ENCODE data around the gene SLC25A40. TPM values are rescaled to one million over a fixed set of nuclear protein-coding genes. Genes with fewer than 3 reads are reported as not detected.
"Not testable (repeated sequence)": the region's sequence is repeated elsewhere in the genome, so short reads cannot be mapped to it uniquely, and the experiment has no call there.

SLC25A40 gene
- total RNA-seq, 1 donor from 2014 or later: 32.2 TPM

DNA sequence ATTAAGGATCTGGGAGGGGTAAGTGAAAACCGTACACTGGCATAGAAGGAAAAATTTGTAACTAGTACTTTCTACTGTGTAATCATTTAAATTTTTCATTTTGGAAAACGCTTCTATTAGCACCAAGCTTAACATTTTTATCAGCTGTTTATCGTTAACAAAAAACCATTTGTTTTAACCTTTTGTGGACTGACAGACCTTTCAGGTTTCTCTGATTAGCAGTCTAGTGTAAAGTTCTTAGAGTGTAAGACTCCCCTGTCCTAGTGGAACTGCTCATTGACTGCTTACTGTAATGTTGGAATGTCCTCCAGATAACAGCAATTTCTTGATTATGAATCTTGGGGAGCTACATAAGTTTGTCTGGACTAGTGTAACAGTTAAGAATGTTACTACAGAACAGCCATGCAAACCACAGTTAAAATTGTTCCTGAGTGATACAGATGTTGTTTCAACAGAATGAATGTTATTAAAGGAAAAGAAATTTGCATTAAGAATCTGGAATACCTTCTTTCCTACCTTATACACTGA, 2.1 kb upstream of the SLC25A40 start:
- no peak for DNase-seq
- Histone ChIP-seq H3K27me3 (no peaks in the 10 kb centered on the region), H3K4me1 (peaks cover 27% of the 10 kb centered on the region), H3K4me3 (no peak overlapping the region), H3K36me3 (no peaks in the 10 kb centered on the region), H3K27ac (no peak overlapping the region), H3K9me3 (no peaks in the 10 kb centered on the region)
- ATAC-seq: no peak
- intact Hi-C loops (cut with DNase I): no loop called here
- TF ChIP-seq, protein P1, sequence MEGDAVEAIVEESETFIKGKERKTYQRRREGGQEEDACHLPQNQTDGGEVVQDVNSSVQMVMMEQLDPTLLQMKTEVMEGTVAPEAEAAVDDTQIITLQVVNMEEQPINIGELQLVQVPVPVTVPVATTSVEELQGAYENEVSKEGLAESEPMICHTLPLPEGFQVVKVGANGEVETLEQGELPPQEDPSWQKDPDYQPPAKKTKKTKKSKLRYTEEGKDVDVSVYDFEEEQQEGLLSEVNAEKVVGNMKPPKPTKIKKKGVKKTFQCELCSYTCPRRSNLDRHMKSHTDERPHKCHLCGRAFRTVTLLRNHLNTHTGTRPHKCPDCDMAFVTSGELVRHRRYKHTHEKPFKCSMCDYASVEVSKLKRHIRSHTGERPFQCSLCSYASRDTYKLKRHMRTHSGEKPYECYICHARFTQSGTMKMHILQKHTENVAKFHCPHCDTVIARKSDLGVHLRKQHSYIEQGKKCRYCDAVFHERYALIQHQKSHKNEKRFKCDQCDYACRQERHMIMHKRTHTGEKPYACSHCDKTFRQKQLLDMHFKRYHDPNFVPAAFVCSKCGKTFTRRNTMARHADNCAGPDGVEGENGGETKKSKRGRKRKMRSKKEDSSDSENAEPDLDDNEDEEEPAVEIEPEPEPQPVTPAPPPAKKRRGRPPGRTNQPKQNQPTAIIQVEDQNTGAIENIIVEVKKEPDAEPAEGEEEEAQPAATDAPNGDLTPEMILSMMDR (IDR thresholded peaks at IDR 0.05): no peak

DNA sequence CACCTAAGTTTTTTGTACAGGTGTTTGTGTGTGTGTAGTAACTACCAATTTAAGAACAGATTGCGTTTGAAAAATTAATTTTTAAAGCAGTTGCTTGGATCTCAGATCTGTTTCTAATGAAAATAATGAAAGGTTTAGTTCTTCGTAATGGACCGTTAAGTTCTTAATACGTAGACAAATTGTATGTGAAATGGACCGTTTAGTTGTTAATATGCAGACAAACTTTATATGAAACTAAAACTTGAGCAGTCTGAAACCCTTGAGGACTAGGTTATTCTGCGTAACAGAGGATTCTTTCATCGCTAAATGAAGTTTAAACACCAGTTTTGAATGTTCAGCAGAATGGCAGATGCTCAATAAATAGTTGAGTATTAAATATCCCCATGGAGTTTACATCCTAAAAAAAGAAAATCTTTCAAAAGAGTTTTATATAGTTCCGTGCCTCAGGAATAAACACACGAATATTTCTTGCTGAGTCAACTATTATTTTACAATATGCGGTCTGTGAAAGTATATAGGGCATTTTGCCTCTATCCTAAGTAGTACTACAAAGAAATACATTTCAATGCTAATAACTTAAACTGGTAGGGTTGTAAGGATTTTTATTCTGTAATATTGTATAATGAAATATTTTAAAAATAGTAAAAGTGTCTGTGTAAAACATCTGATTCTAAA, 1.3 kb upstream of the SLC25A40 start:
- no peaks in the 10 kb centered on the region for H3K36me3 ChIP-seq
- peak overlapping the region; percentile 74 for H3K4me3 ChIP-seq
- DNase-seq: no peak
- intact Hi-C loops (cut with DNase I): no loop called here
- TF ChIP-seq, protein P1 (IDR thresholded peaks at IDR 0.05): no peak
- no peak for ATAC-seq
- H3K9me3 ChIP-seq: no peaks in the 10 kb centered on the region
- H3K27ac ChIP-seq: peak overlapping the region; percentile 91
- H3K4me1 ChIP-seq: peaks cover 27% of the 10 kb centered on the region
- H3K27me3 ChIP-seq: no peaks in the 10 kb centered on the region

DNA sequence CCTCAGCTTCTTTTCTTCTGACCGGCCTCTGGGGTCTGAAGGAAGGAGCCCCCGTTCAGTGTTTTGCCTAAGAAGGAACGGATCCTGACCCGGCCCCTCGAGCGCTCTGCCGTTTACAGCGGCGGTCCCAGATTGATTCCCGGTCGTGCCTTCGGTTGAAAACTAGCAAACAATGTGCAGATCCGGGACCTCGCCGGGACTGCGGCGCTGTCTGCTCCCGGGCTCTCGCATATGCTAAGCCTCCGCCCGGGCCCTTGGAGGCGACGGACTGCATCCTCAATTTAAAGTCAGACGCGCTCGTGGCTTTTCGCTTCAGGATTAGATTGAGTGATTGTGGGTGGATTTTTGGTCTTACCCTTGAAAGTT, 692 bp upstream of the SLC25A40 start:
- Histone ChIP-seq H3K36me3 (no peaks in the 10 kb centered on the region), H3K4me1 (peaks cover 27% of the 10 kb centered on the region), H3K4me3 (peak overlapping the region; percentile 74), H3K27ac (peak overlapping the region; percentile 91), H3K9me3 (no peaks in the 10 kb centered on the region), H3K27me3 (no peaks in the 10 kb centered on the region)
- TF ChIP-seq, protein P1 (IDR thresholded peaks at IDR 0.05): no peak
- intact Hi-C loops (cut with DNase I): no loop called here
- ATAC-seq (peak; percentile 43), DNase-seq (peak; percentile 83)

DNA sequence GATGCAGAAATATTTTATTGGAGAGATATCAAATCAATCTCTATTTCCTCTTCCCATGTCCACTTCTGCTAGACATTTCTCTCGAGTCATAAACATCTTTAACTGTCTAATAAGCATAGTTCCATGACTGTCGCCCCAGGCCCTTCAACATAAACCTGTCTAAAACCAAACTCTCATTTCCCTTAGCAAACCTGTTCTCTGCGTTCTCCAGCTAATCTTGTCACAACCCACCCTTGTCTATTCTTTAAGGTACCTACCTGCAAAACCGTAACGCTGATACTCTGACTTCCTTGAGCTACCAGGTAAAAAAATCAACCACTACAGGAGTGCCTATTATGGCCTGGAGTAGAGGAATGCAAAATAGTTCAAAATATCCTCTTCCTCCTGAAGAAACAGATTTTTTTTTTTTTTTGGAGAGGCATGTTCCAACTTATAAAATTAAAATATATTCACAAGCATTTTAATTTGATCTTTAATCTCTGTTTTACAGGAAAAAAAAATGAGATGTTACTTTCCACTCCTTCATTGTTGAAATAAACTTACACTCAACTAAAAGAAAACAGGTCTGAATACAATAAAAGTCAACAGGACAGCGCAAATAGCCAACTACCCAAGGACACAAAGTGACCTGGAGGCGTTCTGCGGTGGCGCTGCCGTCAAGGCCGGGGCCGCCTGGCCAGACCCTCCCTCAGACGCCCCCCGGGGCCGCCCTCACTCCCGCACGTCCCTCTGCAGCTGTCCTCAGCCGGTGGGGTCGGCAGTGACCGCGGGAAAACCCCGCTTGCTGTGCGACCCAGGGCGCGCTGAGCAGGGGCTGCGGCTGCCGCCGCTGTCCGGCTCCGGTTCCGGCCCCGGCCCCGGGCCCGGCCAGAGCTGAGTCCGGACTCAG, 765 bp downstream of the SLC25A40 start:
- peaks cover 27% of the 10 kb centered on the region for H3K4me1 ChIP-seq
- intact Hi-C loops (cut with DNase I): no loop called here
- TF ChIP-seq, protein P1 (IDR thresholded peaks at IDR 0.05): no peak
- DNase-seq: peak; percentile 70
- no peaks in the 10 kb centered on the region for H3K27me3 ChIP-seq
- H3K4me3 ChIP-seq: peak overlapping the region; percentile 74
- no peaks in the 10 kb centered on the region for H3K36me3 ChIP-seq
- H3K27ac ChIP-seq: peak overlapping the region; percentile 91
- no peaks in the 10 kb centered on the region for H3K9me3 ChIP-seq
- peak; percentile 1 for ATAC-seq

DNA sequence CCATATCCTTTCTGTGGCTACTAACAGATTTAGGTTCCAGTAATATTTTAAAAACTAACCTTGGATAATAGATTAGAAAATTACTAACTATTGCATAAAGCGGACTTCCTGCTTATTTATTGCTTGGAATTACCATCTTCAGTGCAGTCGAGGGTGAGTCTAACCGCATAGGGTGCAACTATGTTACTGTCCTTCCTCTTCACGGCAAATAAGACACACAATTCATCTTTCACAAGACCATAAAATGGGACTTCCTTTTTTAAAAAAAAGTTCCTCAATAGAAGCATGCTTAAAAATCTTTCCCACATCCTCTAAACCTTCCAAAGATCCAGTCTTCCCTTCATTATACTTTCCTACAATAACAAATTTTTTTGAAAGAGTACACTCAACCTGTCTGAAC, 2.1 kb downstream of the SLC25A40 start:
- intact Hi-C loops (cut with DNase I): no loop called here
- DNase-seq (no peak), ATAC-seq (no peak)
- H3K27ac ChIP-seq: peak overlapping the region; percentile 34
- H3K4me1 ChIP-seq: peaks cover 27% of the 10 kb centered on the region
- H3K4me3 ChIP-seq: peak overlapping the region; percentile 74
- no peaks in the 10 kb centered on the region for H3K27me3 ChIP-seq
- TF ChIP-seq, protein P1 (IDR thresholded peaks at IDR 0.05): no peak
- no peaks in the 10 kb centered on the region for H3K9me3 ChIP-seq
- no peaks in the 10 kb centered on the region for H3K36me3 ChIP-seq

DNA sequence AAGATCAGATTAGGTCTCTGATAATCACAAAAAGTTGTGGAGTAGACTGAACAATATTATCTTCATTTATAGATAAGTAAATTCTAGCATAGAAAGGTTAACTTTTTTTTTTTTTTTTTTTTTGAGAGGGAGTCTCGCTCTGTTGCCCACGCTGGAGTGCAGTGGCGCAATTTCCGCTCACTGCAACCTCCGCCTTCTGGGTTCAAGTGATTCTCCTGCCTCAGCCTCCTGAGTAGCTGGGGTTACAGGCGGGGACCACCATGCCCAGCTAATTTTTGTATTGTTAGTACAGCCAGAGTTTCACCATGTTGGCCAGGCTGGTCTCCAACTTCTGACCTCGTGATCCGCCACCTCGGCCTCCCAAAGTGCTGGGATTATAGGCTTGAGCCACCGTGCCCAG, 2.8 kb downstream of the SLC25A40 start:
- Histone ChIP-seq H3K27ac (peak overlapping the region; percentile 34), H3K4me1 (peaks cover 25% of the 10 kb centered on the region)
- ATAC-seq; H3K4me3 ChIP-seq; intact Hi-C loops (cut with DNase I); H3K9me3 ChIP-seq; H3K36me3 ChIP-seq; H3K27me3 ChIP-seq: not testable (repeated sequence)
- DNase-seq: peak; percentile 66
